Gastrocnemius medialis (tissue), 4 donors: ENCODE measurements around the gene KRT73.

ENCODE experiments used
- POLR2A ChIP-seq, 2 donors: fragments of 450-650 bp; IDR thresholded peaks; one replicate each; pipeline ENCODE4 v1.6.1; 2017; ENCODE audit warnings: antibody characterized with exemption in 2 of 2, mild to moderate bottlenecking in 2 of 2, moderate library complexity in 2 of 2
- TF ChIP-seq, protein P1 (sequence below), 5 experiments: fragments of 450-650 bp in 3 of 5; fragments of 200-600 bp in 2 of 5; sonication (generic) in 2 of 5; IDR thresholded peaks in 4 of 5; conservative IDR thresholded peaks in 1 of 5; 1 replicate in 4 of 5; 2 replicates in 1 of 5; pipeline ENCODE4 v1.5.1; 2016 to 2019; ENCODE audit warnings: antibody characterized with exemption in 5 of 5, mild to moderate bottlenecking in 3 of 5, moderate library complexity in 3 of 5

DNA sequence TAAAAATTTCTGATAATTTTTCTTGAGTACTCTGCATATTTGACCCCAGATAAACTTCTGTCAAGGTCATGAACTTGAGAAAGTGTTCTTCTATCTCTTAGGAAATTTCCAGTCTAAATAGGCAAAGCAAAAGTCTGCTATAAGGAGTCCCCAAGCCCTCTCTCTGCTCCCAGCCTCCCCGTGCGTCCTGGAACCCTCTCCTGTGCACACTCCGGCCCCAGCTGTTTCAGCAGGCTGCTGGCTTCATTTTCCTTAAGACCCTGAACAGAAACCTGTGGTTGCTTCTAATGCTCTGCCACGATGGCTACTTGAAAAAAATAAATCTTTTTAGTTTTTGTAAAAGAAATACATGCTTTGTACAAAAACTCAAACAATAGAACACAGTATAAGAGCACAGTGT lies 18.9 kb upstream of the KRT73 start:
- TF ChIP-seq POLR2A (IDR thresholded peaks at IDR 0.05): no peak
- TF ChIP-seq, protein P1, sequence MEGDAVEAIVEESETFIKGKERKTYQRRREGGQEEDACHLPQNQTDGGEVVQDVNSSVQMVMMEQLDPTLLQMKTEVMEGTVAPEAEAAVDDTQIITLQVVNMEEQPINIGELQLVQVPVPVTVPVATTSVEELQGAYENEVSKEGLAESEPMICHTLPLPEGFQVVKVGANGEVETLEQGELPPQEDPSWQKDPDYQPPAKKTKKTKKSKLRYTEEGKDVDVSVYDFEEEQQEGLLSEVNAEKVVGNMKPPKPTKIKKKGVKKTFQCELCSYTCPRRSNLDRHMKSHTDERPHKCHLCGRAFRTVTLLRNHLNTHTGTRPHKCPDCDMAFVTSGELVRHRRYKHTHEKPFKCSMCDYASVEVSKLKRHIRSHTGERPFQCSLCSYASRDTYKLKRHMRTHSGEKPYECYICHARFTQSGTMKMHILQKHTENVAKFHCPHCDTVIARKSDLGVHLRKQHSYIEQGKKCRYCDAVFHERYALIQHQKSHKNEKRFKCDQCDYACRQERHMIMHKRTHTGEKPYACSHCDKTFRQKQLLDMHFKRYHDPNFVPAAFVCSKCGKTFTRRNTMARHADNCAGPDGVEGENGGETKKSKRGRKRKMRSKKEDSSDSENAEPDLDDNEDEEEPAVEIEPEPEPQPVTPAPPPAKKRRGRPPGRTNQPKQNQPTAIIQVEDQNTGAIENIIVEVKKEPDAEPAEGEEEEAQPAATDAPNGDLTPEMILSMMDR (IDR thresholded peaks at IDR 0.05 in 4 of 5, conservative IDR thresholded peaks at IDR 0.05 in 1 of 5): no peak
